Stimulated activated CD8-positive, alpha-beta memory T cell treated with anti-CD3 and anti-CD28 coated beads, Interleukin-4, amount 100 ng/mL, for 24 hours (primary cell): ENCODE data around the gene CABLES1.
"Not testable (repeated sequence)": the region's sequence is repeated elsewhere in the genome, so short reads cannot be mapped to it uniquely, and the experiment has no call there.

ENCODE experiments used
- DNase-seq: peaks from one replicate; pipeline ENCODE4 v3.0.0-alpha.2; 2020; ENCODE audit warnings: low read depth

The CABLES1 gene

GRCh38 chr18:23266717-23267446, 131.6 kb downstream of the CABLES1 start:
- no peak for DNase-seq

- no peak for DNase-seq
Observed at GRCh38 chr18:23267447-23267776, 132.1 kb downstream of the CABLES1 start.

DNA sequence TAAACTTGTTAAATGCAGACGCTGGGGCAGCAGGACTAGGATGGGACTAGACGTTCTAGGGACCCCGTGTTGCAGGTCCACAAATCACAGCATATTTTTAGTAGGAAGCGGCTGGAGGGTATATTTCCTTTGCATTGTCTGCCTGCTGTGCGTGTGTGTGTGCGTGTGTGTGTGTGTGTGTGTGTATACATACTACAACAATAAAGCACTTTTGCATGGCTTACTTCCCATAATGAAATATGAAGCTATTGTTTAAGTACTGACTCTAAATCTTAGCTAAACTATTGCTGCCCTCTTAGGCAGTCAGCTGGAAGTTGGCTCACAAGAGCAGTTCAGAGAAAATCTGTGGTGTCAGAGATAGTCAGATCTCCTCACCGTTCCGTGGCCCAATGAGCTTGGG, 133.4 kb downstream of the CABLES1 start:
- DNase-seq, result no peak

- not testable (repeated sequence) for DNase-seq
Observed at GRCh38 chr18:23269068-23269467, 133.8 kb downstream of the CABLES1 start.

GRCh38 chr18:23269928-23270327, 134.6 kb downstream of the CABLES1 start:
- DNase-seq, result no peak

DNA sequence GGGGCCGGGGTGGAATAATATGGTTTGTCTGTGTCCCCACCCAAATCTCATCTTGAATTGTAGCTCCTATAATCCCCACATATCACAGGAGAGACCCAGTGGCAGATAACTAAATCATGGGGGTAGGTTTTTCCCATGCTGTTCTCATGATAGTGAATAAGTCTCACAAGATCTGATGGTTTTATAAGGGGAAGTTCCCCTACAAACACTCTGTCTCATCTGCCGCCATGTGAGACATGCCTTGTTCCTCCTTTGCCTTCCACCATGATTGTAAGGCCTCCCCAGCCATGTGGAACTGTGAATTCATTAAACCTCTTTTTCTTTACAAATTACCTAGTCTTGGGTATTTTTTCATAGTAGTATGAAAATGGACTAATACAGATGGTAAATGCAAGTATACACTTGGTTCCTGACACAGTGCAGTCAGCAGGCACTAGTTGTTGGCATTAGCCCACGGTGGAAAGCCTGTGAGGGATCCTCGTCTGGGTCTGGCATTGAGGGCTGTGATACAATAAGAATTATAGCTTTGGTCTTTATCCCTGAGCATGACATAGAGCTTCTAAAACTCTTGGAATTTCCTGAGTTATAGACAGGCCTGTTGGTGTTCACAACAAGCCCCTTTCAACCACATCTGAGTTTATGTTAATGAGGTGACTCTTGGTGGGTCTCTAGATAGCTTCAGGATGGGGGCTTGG, 135.8 kb downstream of the CABLES1 start:
- DNase-seq, result no peak

DNA sequence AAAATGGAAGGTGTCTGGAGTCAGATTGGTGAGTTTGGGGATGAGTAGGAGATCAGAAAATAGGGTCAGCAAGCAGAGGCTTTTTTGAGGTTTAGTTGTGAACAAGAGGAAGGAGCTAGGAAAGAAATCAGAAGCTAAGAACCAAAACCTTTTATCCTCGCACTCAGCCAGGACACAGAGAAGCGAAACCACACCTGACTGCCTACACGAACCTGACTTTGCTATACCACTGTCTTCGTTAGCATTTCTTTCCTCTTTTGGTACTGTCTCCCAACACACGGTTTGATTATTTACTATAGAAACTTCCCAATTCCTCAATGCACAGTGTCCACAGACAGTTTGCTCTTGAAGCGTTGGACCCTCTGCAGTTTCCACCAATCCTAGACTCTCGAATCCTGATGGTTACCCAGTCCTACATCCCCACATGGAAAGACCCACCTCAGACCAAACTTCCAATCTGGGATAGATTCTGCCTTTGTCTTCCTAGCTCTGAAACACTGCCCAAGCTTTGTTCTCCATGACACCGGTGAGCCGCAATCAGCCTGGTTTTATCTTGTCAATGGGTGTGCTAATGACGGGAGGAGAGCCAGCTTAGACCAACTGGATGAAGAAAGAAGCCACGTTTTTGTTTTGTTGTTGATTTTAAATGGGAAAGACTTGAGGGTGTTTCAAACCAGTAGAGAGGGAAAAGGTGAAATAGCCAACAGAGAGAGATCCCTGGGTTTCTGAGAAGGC, 137.4 kb downstream of the CABLES1 start:
- no peak for DNase-seq

DNA sequence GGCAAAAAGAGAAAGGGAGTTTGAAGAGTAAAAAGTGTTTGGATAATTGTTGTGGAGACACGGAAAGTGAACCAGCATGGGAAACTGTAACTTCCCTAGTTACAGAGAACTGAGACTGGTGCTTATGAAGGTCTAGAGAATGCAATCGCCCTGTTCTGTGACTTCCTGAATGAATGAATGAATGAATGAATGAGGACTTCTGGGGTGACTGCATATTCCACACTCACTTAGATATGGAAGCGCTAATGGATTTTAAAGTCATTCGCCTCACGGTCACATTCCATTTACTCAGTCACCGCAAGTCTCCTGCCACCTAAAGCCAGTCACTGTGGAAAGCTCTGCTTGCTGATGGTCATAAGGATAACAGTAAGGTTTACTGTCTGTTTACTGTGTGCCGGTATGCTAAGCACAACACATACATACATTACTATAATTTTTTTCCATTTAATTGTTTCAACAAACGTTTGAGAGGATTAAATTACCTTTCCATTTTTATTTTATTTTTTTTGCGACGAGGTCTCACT, 138.2 kb downstream of the CABLES1 start:
- DNase-seq, result no peak

GRCh38 chr18:23274638-23275482, 139.6 kb downstream of the CABLES1 start:
- DNase-seq, result no peak

GRCh38 chr18:23276451-23276850, 141.2 kb downstream of the CABLES1 start:
- no peak for DNase-seq

DNA sequence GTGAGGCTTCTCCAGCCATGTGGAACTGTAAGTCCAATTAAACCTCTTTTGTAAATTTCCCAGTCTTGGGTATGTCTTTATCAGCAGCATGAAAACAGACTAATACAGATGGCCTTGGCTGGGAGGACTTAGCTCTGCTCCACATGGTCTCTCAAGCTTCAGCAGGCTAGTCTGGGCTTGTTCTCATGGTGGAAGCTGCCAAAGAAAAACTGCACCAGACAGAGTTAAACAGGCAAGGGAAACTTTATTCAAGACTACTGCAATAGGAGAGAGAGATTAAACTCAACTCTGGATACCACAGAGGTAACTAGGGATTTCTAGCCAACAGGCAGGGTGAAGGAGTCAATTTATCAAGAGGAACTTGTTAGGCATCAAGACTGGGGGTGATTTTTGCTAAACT, 142.1 kb downstream of the CABLES1 start:
- DNase-seq, result no peak

DNA sequence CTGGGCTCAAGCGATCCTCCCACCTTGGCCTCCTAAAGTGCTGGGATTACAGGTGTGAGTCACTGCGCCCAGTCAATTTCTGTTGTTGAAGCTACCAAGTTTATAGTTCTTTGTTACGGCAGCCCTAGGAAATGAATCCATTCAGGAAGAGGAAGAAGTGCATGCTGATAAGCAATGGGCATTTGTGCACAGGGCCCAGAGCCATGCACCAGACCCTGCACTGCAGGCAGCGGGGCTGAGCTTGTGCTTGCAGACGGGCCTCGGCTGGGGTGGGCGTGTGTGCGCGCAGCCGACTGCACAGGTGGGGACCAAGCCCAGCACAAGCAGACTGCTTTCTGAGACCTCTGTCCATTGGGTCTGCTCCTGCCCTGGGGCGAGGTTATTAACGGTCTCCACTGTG, 144.6 kb downstream of the CABLES1 start:
- no peak for DNase-seq

DNA sequence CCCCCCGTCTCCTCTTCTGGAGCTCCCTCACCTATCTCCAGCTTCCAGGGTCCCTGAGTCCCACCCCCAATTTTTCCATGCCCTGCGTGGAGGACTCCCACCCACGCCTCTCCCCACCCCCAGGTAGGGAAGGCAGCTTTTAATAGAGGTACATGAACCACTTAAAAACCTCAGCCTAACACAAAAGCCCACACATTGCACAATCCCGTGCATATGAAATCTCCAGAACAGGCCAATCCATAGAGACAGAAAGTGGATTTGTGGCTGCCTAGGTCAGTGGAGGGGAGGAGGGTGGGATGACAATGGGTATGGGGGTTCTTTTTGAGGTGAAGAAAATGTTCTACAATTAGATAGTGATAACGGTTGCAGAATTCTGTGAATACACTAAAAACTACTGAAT, 145.6 kb downstream of the CABLES1 start:
- no peak for DNase-seq

GRCh38 chr18:23281626-23282436, 146.5 kb downstream of the CABLES1 start:
- no peak for DNase-seq

DNA sequence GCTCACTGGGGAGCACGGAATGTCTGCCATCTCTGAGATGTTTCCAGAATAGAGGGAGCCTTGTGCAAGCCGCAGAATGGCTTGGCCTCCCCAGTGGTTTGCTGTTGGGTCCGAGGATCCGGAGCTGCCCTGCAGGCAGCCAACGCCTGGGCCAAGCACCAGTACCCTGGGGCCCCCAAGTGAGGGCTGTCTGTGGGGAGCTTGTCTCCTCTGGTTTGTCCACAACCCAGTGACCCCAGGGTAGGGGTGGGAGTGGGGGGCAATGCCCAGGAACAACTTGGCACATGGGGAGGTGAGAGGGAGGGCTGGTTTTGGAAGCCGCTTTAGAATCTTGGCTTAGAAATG, 147.1 kb downstream of the CABLES1 start:
- DNase-seq, result no peak

- no peak for DNase-seq
Observed at GRCh38 chr18:23283916-23284430, 148.7 kb downstream of the CABLES1 start.

DNA sequence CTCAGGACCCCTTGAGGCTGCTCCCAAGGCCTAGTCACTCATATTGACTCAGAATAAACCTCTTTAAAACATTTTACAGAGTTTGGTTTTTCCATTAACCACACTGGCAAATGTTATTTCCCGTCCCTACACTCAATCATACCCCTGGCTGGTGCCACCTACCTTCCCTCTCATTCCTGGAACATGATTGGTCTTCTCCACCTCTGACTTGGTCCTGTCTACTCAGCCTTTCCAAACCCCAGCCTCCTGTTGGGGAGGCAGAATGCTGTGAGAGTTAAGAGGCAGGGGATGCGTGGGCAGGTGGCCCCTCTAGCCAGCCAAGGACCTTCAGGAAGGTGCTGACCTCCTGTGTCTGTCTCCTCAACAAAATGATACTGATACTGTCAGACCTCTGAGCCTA, 149.3 kb downstream of the CABLES1 start:
- DNase-seq, result no peak

GRCh38 chr18:23285581-23285980, 150.3 kb downstream of the CABLES1 start:
- not testable (repeated sequence) for DNase-seq

- DNase-seq, result no peak
Observed at GRCh38 chr18:23291456-23292205, 156.3 kb downstream of the CABLES1 start.

DNA sequence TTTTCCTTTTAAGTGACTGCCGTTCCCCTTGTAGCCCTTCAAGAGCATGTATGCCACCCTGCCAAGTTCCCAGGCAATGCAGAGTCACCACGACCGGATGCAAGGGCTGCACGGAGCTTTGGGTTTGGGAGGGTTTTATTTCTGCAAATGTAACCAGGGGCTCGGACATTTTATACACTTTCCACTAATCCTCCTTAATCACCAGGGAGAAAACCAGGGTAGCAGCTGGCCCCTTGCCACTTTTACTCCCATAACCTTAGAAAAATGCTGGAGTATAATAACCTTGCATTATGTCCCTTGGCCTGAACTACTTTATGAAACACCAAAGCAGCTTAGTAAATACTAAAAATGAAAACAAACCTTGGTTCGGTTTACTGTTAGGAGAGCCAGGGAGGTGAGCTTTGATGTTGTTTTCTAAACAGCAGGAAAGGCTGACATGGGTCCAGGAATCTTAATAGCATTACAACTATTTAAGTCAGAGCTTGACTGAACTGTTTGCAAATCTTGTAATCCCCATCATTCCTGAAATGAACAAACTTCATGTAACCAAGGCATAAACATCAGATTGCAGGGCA, 165.0 kb downstream of the CABLES1 start:
- DNase-seq, result no peak
